Ovary (tissue), 3 donors: ENCODE data around the gene STK38L.

Source experiments
- EP300 ChIP-seq: sonication (generic); formaldehyde crosslinking; IDR thresholded peaks from one replicate; pipeline ENCODE4 v1.6.1; 2017; ENCODE audit warnings: antibody characterized with exemption
- POLR2A ChIP-seq: fragments of 450-650 bp; IDR thresholded peaks from one replicate; pipeline ENCODE4 v1.6.1; 2017; ENCODE audit warnings: antibody characterized with exemption, mild to moderate bottlenecking, moderate library complexity
- TF ChIP-seq, protein P1 (sequence below), 3 donors: fragments of 450-650 bp in 2 of 3; fragments of 200-600 bp in 1 of 3; IDR thresholded peaks; one replicate each; pipeline versions ENCODE4 v1.5.1 to v1.8.0; 2016 to 2022; ENCODE audit warnings: antibody characterized with exemption in 3 of 3, mild to moderate bottlenecking in 1 of 3
- donor health status: DM: no; HTN: no; CAD: no.

DNA sequence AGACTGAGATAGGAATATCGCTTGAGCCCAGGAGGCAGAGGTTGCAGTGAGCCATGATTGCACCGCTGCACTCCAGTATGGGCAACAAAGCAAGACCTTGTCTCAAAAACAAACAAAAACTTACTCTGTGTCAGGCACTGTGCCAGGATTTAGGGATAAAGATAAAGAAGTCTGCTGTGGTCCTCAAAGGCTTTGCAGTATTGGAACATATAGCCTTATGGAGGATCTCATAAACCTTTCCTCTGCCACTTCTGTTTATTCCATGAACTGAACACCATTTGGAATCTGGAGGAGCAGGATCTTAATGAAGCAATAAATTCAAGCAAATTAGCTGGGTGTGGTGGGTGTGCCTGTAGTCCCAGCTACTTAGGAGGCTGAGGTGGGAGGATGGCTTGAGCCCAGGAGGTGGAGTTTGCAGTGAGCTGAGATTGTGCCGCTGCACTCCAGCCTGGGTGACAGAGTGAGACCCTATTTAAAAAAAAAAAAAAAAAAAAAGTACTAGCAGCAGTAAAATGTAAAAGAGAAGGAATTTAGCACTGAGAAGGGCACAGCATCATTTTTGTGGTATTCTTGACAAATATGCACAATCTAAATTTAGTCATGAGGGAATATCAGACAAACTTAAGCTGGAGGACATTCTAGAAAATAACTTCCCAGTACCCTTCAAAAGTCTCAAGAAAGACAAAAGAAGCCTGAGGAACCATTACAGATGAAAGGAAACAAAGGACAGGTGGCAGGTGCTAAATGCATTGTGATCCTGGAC lies 115.7 kb downstream of the STK38L start:
- TF ChIP-seq, protein P1, sequence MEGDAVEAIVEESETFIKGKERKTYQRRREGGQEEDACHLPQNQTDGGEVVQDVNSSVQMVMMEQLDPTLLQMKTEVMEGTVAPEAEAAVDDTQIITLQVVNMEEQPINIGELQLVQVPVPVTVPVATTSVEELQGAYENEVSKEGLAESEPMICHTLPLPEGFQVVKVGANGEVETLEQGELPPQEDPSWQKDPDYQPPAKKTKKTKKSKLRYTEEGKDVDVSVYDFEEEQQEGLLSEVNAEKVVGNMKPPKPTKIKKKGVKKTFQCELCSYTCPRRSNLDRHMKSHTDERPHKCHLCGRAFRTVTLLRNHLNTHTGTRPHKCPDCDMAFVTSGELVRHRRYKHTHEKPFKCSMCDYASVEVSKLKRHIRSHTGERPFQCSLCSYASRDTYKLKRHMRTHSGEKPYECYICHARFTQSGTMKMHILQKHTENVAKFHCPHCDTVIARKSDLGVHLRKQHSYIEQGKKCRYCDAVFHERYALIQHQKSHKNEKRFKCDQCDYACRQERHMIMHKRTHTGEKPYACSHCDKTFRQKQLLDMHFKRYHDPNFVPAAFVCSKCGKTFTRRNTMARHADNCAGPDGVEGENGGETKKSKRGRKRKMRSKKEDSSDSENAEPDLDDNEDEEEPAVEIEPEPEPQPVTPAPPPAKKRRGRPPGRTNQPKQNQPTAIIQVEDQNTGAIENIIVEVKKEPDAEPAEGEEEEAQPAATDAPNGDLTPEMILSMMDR (IDR thresholded peaks at IDR 0.05): no peak
- TF ChIP-seq POLR2A: no peak
- TF ChIP-seq EP300: no peak
